ENCODE measurements around the gene SIDT1.

- TF ChIP-seq, protein P1, sequence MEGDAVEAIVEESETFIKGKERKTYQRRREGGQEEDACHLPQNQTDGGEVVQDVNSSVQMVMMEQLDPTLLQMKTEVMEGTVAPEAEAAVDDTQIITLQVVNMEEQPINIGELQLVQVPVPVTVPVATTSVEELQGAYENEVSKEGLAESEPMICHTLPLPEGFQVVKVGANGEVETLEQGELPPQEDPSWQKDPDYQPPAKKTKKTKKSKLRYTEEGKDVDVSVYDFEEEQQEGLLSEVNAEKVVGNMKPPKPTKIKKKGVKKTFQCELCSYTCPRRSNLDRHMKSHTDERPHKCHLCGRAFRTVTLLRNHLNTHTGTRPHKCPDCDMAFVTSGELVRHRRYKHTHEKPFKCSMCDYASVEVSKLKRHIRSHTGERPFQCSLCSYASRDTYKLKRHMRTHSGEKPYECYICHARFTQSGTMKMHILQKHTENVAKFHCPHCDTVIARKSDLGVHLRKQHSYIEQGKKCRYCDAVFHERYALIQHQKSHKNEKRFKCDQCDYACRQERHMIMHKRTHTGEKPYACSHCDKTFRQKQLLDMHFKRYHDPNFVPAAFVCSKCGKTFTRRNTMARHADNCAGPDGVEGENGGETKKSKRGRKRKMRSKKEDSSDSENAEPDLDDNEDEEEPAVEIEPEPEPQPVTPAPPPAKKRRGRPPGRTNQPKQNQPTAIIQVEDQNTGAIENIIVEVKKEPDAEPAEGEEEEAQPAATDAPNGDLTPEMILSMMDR (IDR thresholded peaks at IDR 0.05): no peak
- TF ChIP-seq EZH2 (IDR thresholded peaks at IDR 0.05): no peak
- no peak for TF ChIP-seq EZH2phosphoT487 (IDR thresholded peaks at IDR 0.05)
These were observed 128.1 kb downstream of the SIDT1 start for GRCh38 chr3:113660458-113660857.

All from neural progenitor cell (in vitro differentiated cells).